SK-N-SH treated with all-trans-retinoic acid at 6 μM for 48 hours (cell line): ENCODE data around the gene SKAP2.

Experiments
- ATAC-seq: fragments of 200-7000 bp; cut with Tn5 transposase; 3 replicates; pipeline ENCODE4 v1.9.1; 2020; ENCODE audit warnings: mild to moderate bottlenecking, moderate library complexity
- ARNTL ChIP-seq: fragments of 450-650 bp; formaldehyde crosslinking; IDR thresholded peaks from 2 replicates; pipeline ENCODE4 v1.5.0; 2020; ENCODE audit warnings: low read depth, mild to moderate bottlenecking, moderate library complexity, borderline replicate concordance
- BACH2 ChIP-seq: fragments of 250-450 bp; sonication (Bioruptor Pico); IDR thresholded peaks from 2 replicates; pipeline ENCODE4 v1.9.0; 2021; ENCODE audit warnings: mild to moderate bottlenecking, borderline replicate concordance
- CREB5 ChIP-seq: fragments of 250-450 bp; sonication (Bioruptor Pico); IDR thresholded peaks from 2 replicates; pipeline ENCODE4 v1.5.1; 2020; ENCODE audit warnings: low read depth, mild to moderate bottlenecking, moderate library complexity
- CSDC2 ChIP-seq: fragments of 250-450 bp; sonication (Bioruptor Pico); IDR thresholded peaks from 2 replicates; pipeline ENCODE4 v1.5.0; 2020; ENCODE audit warnings: mild to moderate bottlenecking, moderate library complexity
- CSRNP3 ChIP-seq: fragments of 250-450 bp; sonication (Bioruptor Pico); IDR thresholded peaks from 2 replicates; pipeline ENCODE4 v1.5.1; 2021; ENCODE audit warnings: mild to moderate bottlenecking, moderate library complexity
- ESRRG ChIP-seq: fragments of 250-450 bp; sonication (Bioruptor Pico); IDR thresholded peaks from 2 replicates; pipeline ENCODE4 v1.6.1; 2021; ENCODE audit warnings: mild to moderate bottlenecking
- GLIS3 ChIP-seq: fragments of 250-450 bp; sonication (Bioruptor Pico); IDR thresholded peaks from 2 replicates; pipeline ENCODE4 v1.5.0; 2020; ENCODE audit warnings: mild to moderate bottlenecking, moderate library complexity
- ISL1 ChIP-seq: fragments of 250-450 bp; sonication (Bioruptor Pico); IDR thresholded peaks from 2 replicates; pipeline ENCODE4 v2.1.2; 2022; ENCODE audit warnings: mild to moderate bottlenecking, moderate library complexity
- OSR1 ChIP-seq: fragments of 250-450 bp; sonication (Bioruptor Pico); IDR thresholded peaks from 2 replicates; pipeline ENCODE4 v1.8.0; 2022; ENCODE audit warnings: moderate library complexity, mild to moderate bottlenecking, inconsistent platforms
- POU6F1 ChIP-seq: fragments of 250-450 bp; sonication (Bioruptor Pico); IDR thresholded peaks from 2 replicates; pipeline ENCODE4 v1.8.0; 2021; ENCODE audit warnings: low read depth, mild to moderate bottlenecking, moderate library complexity, borderline replicate concordance
- PPARA ChIP-seq: fragments of 250-450 bp; sonication (Bioruptor Pico); IDR thresholded peaks from 2 replicates; pipeline ENCODE4 v1.5.0; 2020; ENCODE audit warnings: mild to moderate bottlenecking, borderline replicate concordance
- RARB ChIP-seq: fragments of 250-450 bp; sonication (Bioruptor Pico); IDR thresholded peaks from 2 replicates; pipeline ENCODE4 v1.8.0; 2021; ENCODE audit warnings: mild to moderate bottlenecking, moderate library complexity
- TCF4 ChIP-seq: fragments of 250-450 bp; sonication (Bioruptor Pico); IDR thresholded peaks from 2 replicates; pipeline ENCODE4 v1.8.0; 2021; ENCODE audit warnings: mild to moderate bottlenecking, moderate library complexity, borderline replicate concordance
- TOX ChIP-seq: fragments of 250-450 bp; sonication (Bioruptor Pico); IDR thresholded peaks from 2 replicates; pipeline ENCODE4 v1.8.0; 2021; ENCODE audit warnings: mild to moderate bottlenecking, moderate library complexity, borderline replicate concordance
- TSHZ2 ChIP-seq: fragments of 250-450 bp; sonication (Bioruptor Pico); IDR thresholded peaks from 2 replicates; pipeline ENCODE4 v1.5.0; 2020; ENCODE audit warnings: mild to moderate bottlenecking, moderate library complexity
- ZC3H10 ChIP-seq: fragments of 250-450 bp; sonication (Bioruptor Pico); IDR thresholded peaks from 2 replicates; pipeline ENCODE4 v1.5.1; 2021; ENCODE audit warnings: mild to moderate bottlenecking, moderate library complexity
- ZFP3 ChIP-seq: fragments of 250-450 bp; sonication (Bioruptor Pico); IDR thresholded peaks from 2 replicates; pipeline ENCODE4 v1.5.0; 2020; ENCODE audit warnings: mild to moderate bottlenecking, moderate library complexity
- ZFP30 ChIP-seq: fragments of 450-650 bp; formaldehyde crosslinking; IDR thresholded peaks from 2 replicates; pipeline ENCODE4 v1.5.0; 2022; ENCODE audit warnings: mild to moderate bottlenecking, moderate library complexity
- ZNF565 ChIP-seq: fragments of 450-650 bp; formaldehyde crosslinking; conservative IDR thresholded peaks from 2 replicates; pipeline ENCODE4 v1.5.0; 2020; ENCODE audit warnings: low read depth, mild to moderate bottlenecking, moderate library complexity
- ZNF70 ChIP-seq: fragments of 450-650 bp; formaldehyde crosslinking; IDR thresholded peaks from 2 replicates; pipeline ENCODE4 v1.5.0; 2020; ENCODE audit warnings: mild to moderate bottlenecking, moderate library complexity
- ZNF8 ChIP-seq: fragments of 450-650 bp; formaldehyde crosslinking; IDR thresholded peaks from 2 replicates; pipeline ENCODE4 v1.5.0; 2020; ENCODE audit warnings: mild to moderate bottlenecking, moderate library complexity
- TF ChIP-seq, protein P1 (sequence below): fragments of 250-450 bp; sonication (Bioruptor Pico); IDR thresholded peaks from 2 replicates; pipeline ENCODE4 v1.8.0; 2020; ENCODE audit warnings: mild to moderate bottlenecking, moderate library complexity, borderline replicate concordance

The SKAP2 gene

GRCh38 chr7:26629696-26630095 lies 234.7 kb downstream of the SKAP2 start:
- ATAC-seq = no peak
- TF ChIP-seq OSR1 (no peak), ZNF70 (CRISPR knock-in tag) (no peak), PPARA (CRISPR knock-in tag) (no peak), RARB (CRISPR knock-in tag) (no peak), ZFP30 (no peak), ZC3H10 (CRISPR knock-in tag) (no peak), ZFP3 (no peak), TOX (no peak), ESRRG (no peak)
- TF ChIP-seq, protein P1, sequence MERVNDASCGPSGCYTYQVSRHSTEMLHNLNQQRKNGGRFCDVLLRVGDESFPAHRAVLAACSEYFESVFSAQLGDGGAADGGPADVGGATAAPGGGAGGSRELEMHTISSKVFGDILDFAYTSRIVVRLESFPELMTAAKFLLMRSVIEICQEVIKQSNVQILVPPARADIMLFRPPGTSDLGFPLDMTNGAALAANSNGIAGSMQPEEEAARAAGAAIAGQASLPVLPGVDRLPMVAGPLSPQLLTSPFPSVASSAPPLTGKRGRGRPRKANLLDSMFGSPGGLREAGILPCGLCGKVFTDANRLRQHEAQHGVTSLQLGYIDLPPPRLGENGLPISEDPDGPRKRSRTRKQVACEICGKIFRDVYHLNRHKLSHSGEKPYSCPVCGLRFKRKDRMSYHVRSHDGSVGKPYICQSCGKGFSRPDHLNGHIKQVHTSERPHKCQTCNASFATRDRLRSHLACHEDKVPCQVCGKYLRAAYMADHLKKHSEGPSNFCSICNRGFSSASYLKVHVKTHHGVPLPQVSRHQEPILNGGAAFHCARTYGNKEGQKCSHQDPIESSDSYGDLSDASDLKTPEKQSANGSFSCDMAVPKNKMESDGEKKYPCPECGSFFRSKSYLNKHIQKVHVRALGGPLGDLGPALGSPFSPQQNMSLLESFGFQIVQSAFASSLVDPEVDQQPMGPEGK (CRISPR knock-in tag) = no peak

DNA sequence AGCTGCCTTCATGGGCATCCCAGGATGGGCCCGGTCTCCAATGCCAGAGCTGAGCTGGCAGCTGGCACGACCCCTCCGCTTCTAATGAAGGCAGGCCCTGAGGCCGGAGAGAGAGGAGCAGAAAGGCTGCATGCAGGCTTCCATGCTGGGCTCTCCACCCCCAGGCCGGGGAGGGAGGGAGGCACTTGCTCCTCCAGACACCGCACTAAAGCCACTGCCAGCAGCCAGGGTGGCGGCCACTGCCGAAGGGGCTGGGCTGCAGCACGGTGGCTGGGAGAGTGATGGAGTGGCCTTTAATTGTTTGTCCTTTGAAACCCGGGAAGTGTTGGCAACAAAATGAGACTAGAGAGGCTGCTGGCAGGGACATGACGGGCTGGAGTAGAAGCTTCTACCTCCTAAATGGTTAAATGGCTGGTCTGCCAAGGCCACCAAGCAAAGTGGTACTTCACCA lies 236.5 kb downstream of the SKAP2 start:
- no peak for ATAC-seq
- TF ChIP-seq ZFP30 = no peak
- TF ChIP-seq ESRRG = no peak
- TF ChIP-seq GLIS3 = no peak
- TF ChIP-seq ZNF565 (CRISPR knock-in tag) = no peak
- TF ChIP-seq TCF4 = no peak
- no peak for TF ChIP-seq OSR1
- no peak for TF ChIP-seq ZNF8 (CRISPR knock-in tag)
- no peak for TF ChIP-seq ARNTL (CRISPR knock-in tag)
- TF ChIP-seq ZC3H10 (CRISPR knock-in tag) = no peak

- ATAC-seq = no peak
- no peak for TF ChIP-seq ARNTL (CRISPR knock-in tag)
- TF ChIP-seq BACH2 (CRISPR knock-in tag) = no peak
- no peak for TF ChIP-seq ZNF70 (CRISPR knock-in tag)
- no peak for TF ChIP-seq GLIS3
- no peak for TF ChIP-seq TSHZ2
- TF ChIP-seq CSRNP3 (CRISPR knock-in tag) = no peak
- TF ChIP-seq, protein P1 (CRISPR knock-in tag) = no peak
- TF ChIP-seq OSR1 = no peak
- TF ChIP-seq ZNF8 (CRISPR knock-in tag) = no peak
- TF ChIP-seq TOX = no peak
- TF ChIP-seq POU6F1 (CRISPR knock-in tag) = no peak
- no peak for TF ChIP-seq TCF4
- no peak for TF ChIP-seq CSDC2 (CRISPR knock-in tag)
- no peak for TF ChIP-seq ZNF565 (CRISPR knock-in tag)
- no peak for TF ChIP-seq ISL1 (CRISPR knock-in tag)
- TF ChIP-seq CREB5 (CRISPR knock-in tag) = no peak
- no peak for TF ChIP-seq ZFP3
- TF ChIP-seq ZFP30 = no peak
These were observed 237.2 kb downstream of the SKAP2 start for GRCh38 chr7:26627221-26627620.
